GM21367 (cell line): ENCODE measurements around the gene VSIG4.
"Not testable (repeated sequence)": the region's sequence is repeated elsewhere in the genome, so short reads cannot be mapped to it uniquely, and the experiment has no call there.

Source experiments
- ATAC-seq: cut with Tn5 transposase; IDR thresholded peaks from one replicate; pipeline ENCODE4 v1.9.1; 2021; ENCODE audit not compliant: unreplicated experiment

VSIG4 gene

GRCh38 chrX:66039944-66040343, at the start of gene VSIG4:
Gene VSIG4 (minus strand): TSS chrX:66040080. CDS start chrX:66039998, 82 bp downstream.
- no peak for ATAC-seq

GRCh38 chrX:66076801-66077200, 36.9 kb upstream of the VSIG4 start:
- no peak for ATAC-seq

- ATAC-seq: no peak
These were observed 35.3 kb upstream of the VSIG4 start for GRCh38 chrX:66074920-66075879.

- no peak for ATAC-seq
These were observed 31.2 kb upstream of the VSIG4 start for GRCh38 chrX:66071126-66071525.

- no peak for ATAC-seq
These were observed 24.4 kb upstream of the VSIG4 start for GRCh38 chrX:66064261-66064660.

- not testable (repeated sequence) for ATAC-seq
These were observed 17.1 kb upstream of the VSIG4 start for GRCh38 chrX:66057019-66057418.

GRCh38 chrX:66054978-66055377, 15.1 kb upstream of the VSIG4 start:
- no peak for ATAC-seq

- no peak for ATAC-seq
These were observed 13.5 kb upstream of the VSIG4 start for GRCh38 chrX:66053414-66053813.

GRCh38 chrX:66051980-66052379, 12.1 kb upstream of the VSIG4 start:
- ATAC-seq: no peak

GRCh38 chrX:66050140-66050569, 10.3 kb upstream of the VSIG4 start:
- ATAC-seq: no peak

- ATAC-seq: no peak
These were observed 9.2 kb upstream of the VSIG4 start for GRCh38 chrX:66049056-66049455.

GRCh38 chrX:66046612-66047235, 6.8 kb upstream of the VSIG4 start:
- ATAC-seq: peak; percentile 68

GRCh38 chrX:66045894-66046293, 6.0 kb upstream of the VSIG4 start:
- ATAC-seq: no peak

- ATAC-seq: no peak
These were observed 3.7 kb upstream of the VSIG4 start for GRCh38 chrX:66043584-66043983.

- ATAC-seq: peak; percentile 37
These were observed 2.6 kb upstream of the VSIG4 start for GRCh38 chrX:66042307-66043077.

GRCh38 chrX:66038115-66038514, 1.8 kb downstream of the VSIG4 start:
- ATAC-seq: no peak

GRCh38 chrX:66036231-66036630, 3.6 kb downstream of the VSIG4 start:
- no peak for ATAC-seq

GRCh38 chrX:66035667-66036066, 4.2 kb downstream of the VSIG4 start:
- no peak for ATAC-seq

- no peak for ATAC-seq
These were observed 9.2 kb downstream of the VSIG4 start for GRCh38 chrX:66030505-66031317.

GRCh38 chrX:66028936-66029335, 10.9 kb downstream of the VSIG4 start:
- no peak for ATAC-seq

GRCh38 chrX:66024570-66024969, 15.3 kb downstream of the VSIG4 start:
- ATAC-seq: no peak
